Peyer's patch (tissue), 4 donors: ENCODE measurements around the gene PHF5A. TPM values are rescaled to one million over a fixed set of nuclear protein-coding genes. Genes with fewer than 3 reads are reported as not detected.

Source experiments
- DNase-seq, 3 donors: peaks; one replicate each; pipeline ENCODE4 v3.0.0-alpha.2; 2017 to 2019
- H3K27ac ChIP-seq, 4 donors: fragments of 200-600 bp; sonication (generic); one replicate each; pipeline ENCODE4 v1.5.1; 2016 to 2019
- H3K27me3 ChIP-seq, 2 donors: fragments of 200-600 bp; sonication (generic); one replicate each; pipeline ENCODE4 v1.5.1; 2019
- H3K36me3 ChIP-seq, 3 donors: fragments of 200-600 bp; sonication (generic); one replicate each; pipeline ENCODE4 v1.5.1; 2016 to 2019
- H3K4me1 ChIP-seq, 4 donors: fragments of 200-600 bp; sonication (generic); one replicate each; pipeline ENCODE4 v1.5.1; 2016 to 2019
- H3K4me3 ChIP-seq, 4 donors: fragments of 200-600 bp; sonication (generic); 1 replicate in 3 of 4; 2 replicates in 1 of 4; pipeline ENCODE4 v1.5.1; 2016 to 2019; ENCODE audit warnings: mild to moderate bottlenecking in 1 of 4
- H3K9me3 ChIP-seq, 4 donors: fragments of 200-600 bp; sonication (generic); one replicate each; pipeline ENCODE4 v1.5.1; 2016 to 2019; ENCODE audit warnings: mild to moderate bottlenecking in 1 of 4
- POLR2A ChIP-seq, 2 donors: fragments of 450-650 bp; IDR thresholded peaks; one replicate each; pipeline ENCODE4 v1.5.1; 2017; ENCODE audit warnings: antibody characterized with exemption in 2 of 2, mild to moderate bottlenecking in 2 of 2, moderate library complexity in 2 of 2
- total RNA-seq, 4 donors: library from RNA; depleted of rRNA; stranded (reverse); fragments of >200 nt; gene quantifications; one replicate each; pipeline ENCODE4 v1.1.0, GENCODE V29; 2016
- TF ChIP-seq, protein P1 (sequence below), 6 experiments: fragments of 450-650 bp in 4 of 6; fragments of 200-600 bp in 2 of 6; sonication (generic) in 1 of 6; IDR thresholded peaks; one replicate each; pipeline ENCODE4 v1.5.1; 2017 to 2019; ENCODE audit warnings: antibody characterized with exemption in 6 of 6, mild to moderate bottlenecking in 3 of 6, moderate library complexity in 1 of 6

The PHF5A gene
- total RNA-seq, 4 donors from 2014 or later, result 20.6 to 31.3 (median 23.0) TPM

DNA sequence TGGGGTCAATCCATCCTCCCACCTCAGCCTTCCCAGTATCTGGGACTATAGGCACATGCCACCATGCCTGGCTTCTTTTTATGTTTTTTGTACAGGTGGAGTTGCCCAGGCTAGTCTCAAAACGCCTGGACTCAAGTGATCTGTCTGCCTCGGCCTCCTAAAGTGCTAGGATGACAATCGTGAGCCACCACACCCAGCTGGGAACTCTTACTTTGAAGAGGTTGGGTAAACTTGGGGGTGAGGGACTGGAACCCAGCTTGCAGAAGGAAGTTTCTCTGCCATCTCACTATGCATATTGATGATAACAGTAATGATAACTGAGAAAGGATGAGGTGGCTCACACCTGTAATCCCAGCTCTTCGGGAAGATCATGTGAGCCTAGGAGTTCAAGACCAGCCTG, 36.3 kb upstream of the PHF5A start:
- Histone ChIP-seq H3K4me1 (no peaks in the 10 kb centered on the region), H3K4me3 (no peak overlapping the region), H3K27me3 (no peaks in the 10 kb centered on the region), H3K9me3 (no peaks in the 10 kb centered on the region), H3K27ac (no peak overlapping the region), H3K36me3 (peaks cover 0 to 87% (median 0%) of the 10 kb centered on the region in 3 donors)
- TF ChIP-seq, protein P1, sequence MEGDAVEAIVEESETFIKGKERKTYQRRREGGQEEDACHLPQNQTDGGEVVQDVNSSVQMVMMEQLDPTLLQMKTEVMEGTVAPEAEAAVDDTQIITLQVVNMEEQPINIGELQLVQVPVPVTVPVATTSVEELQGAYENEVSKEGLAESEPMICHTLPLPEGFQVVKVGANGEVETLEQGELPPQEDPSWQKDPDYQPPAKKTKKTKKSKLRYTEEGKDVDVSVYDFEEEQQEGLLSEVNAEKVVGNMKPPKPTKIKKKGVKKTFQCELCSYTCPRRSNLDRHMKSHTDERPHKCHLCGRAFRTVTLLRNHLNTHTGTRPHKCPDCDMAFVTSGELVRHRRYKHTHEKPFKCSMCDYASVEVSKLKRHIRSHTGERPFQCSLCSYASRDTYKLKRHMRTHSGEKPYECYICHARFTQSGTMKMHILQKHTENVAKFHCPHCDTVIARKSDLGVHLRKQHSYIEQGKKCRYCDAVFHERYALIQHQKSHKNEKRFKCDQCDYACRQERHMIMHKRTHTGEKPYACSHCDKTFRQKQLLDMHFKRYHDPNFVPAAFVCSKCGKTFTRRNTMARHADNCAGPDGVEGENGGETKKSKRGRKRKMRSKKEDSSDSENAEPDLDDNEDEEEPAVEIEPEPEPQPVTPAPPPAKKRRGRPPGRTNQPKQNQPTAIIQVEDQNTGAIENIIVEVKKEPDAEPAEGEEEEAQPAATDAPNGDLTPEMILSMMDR (IDR thresholded peaks at IDR 0.05), result no peak
- TF ChIP-seq POLR2A (IDR thresholded peaks at IDR 0.05), result no peak
- no peak for DNase-seq

DNA sequence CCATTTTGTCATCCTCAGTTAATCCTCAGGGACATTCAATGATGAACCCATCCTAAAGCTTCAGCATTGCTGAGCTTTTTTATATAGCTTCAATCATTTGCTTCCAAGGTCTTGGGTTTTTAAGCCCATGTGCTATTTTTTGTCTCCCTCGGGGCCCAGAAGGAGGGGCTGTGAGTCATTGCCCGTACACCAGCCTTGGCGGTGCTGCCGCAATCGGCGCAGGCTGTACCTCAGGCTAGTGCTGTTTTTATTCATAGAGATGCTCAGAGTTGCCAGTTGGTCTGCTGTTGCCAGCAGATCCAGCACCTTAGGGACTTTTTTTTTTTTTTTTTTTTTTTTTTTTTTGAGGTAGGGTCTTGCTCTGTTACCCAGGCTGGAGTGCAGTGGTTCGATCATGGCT, 35.9 kb upstream of the PHF5A start:
- no peak for DNase-seq
- TF ChIP-seq, protein P1 (IDR thresholded peaks at IDR 0.05), result no peak
- no peak for TF ChIP-seq POLR2A (IDR thresholded peaks at IDR 0.05)
- peaks cover 0 to 83% (median 0%) of the 10 kb centered on the region in 3 donors for H3K36me3 ChIP-seq

DNA sequence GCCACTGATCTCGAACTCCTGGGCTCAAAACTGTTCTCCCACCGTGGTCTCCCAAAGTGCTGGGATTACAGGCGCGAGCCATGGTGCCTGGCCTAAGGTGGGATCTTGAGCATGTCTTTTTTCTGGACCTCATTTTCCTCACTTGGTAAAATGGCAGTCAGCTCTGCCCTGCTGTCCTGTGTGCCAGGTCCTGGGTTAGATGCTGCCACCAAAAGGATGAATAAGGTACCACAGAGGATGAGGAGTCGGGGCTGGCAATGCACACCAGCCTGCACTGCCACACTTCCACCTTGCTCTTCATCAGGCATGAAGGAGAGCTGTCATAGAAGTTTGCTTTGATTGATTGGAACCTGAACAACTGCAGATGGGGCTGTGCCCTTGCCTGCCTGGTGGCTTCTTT, 32.7 kb upstream of the PHF5A start:
- peak overlapping the region in 1 of 4 donors; percentile 65 for H3K27ac ChIP-seq
- H3K4me3 ChIP-seq, result no peak overlapping the region
- peaks cover 0 to 57% (median 0%) of the 10 kb centered on the region in 3 donors for H3K36me3 ChIP-seq
- H3K9me3 ChIP-seq, result no peaks in the 10 kb centered on the region
- no peak for TF ChIP-seq POLR2A (IDR thresholded peaks at IDR 0.05)
- TF ChIP-seq, protein P1 (IDR thresholded peaks at IDR 0.05), result peak in 4 of 6 experiments; percentile 21 to 54 (median 44)
- peaks cover 0 to 23% (median 0%) of the 10 kb centered on the region in 4 donors for H3K4me1 ChIP-seq
- H3K27me3 ChIP-seq, result no peaks in the 10 kb centered on the region
- DNase-seq, result no peak

More for the DNA sequence above, 35.9 kb upstream of the PHF5A start:
- no peak overlapping the region for H3K27ac ChIP-seq
- no peaks in the 10 kb centered on the region for H3K4me1 ChIP-seq
- H3K4me3 ChIP-seq, result no peak overlapping the region
- H3K9me3 ChIP-seq, result no peaks in the 10 kb centered on the region
- no peaks in the 10 kb centered on the region for H3K27me3 ChIP-seq

DNA sequence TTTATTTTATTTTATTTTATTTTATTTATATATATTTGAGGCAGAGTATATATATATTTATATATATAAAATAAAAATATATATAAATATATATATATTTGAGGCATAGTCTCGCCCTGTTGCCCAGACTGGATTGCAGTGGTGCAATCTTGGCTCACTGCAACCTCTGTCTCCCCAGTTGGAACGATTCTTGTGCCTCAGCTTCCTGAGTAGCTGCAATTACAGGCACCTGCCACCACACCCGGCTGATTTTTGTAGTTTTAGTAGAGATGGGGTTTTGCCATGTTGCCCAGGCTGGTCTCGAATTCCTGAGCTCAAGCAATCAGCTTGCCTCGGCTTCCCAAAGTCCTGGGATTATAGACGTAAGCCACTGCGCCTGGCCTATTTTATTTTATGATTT, 31.8 kb upstream of the PHF5A start:
- TF ChIP-seq, protein P1 (IDR thresholded peaks at IDR 0.05), result peak in 2 of 6 experiments; percentile 7 to 10
- TF ChIP-seq POLR2A (IDR thresholded peaks at IDR 0.05), result no peak

DNA sequence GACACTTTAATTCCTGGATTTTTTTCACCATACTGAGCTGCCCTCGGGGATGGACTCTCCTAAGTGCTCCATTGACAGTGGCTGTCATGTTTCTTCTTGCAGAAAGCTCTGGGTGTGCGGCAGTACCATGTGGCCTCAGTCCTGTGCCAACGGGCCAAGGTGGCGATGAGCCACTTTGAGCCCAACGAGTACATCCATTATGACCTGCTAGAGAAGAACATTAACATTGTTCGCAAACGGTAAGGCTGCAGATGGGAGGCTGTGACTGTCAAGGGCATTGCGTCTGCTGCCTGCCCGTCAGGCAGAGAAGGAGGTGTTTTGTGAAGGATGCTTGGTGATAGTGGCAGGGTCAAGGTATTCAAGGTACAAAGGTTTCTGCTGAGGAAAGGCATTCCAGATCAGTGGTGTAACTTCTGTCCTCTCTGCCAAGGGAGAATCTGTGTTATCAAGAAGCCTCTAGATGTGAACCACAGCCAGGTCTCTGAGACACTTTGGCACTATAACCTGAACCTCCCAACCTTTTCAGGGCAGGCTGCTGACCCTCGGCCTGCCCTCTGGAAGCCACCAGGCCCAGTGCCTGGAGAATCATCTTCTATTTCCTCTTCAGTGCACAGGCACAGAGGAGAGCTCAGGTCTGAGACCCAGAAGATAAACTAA, 31.3 kb upstream of the PHF5A start:
- Histone ChIP-seq H3K9me3 (no peaks in the 10 kb centered on the region), H3K27ac (peak overlapping the region in 2 of 4 donors; percentile 67 to 70), H3K36me3 (peaks cover 0 to 55% (median 0%) of the 10 kb centered on the region in 3 donors), H3K27me3 (no peaks in the 10 kb centered on the region), H3K4me1 (peaks cover 0 to 23% (median 0%) of the 10 kb centered on the region in 4 donors), H3K4me3 (no peak overlapping the region)
- peak in 2 of 3 donors; percentile 65 to 70 for DNase-seq
- TF ChIP-seq, protein P1 (IDR thresholded peaks at IDR 0.05), result peak in 1 of 6 experiments; percentile 3
- TF ChIP-seq POLR2A (IDR thresholded peaks at IDR 0.05), result peak in 1 of 2 donors; percentile 37

More for the DNA sequence above, 31.8 kb upstream of the PHF5A start:
- no peak overlapping the region for H3K4me3 ChIP-seq
- H3K27me3 ChIP-seq, result no peaks in the 10 kb centered on the region
- H3K36me3 ChIP-seq, result peaks cover 0 to 55% (median 0%) of the 10 kb centered on the region in 3 donors
- peaks cover 0 to 23% (median 0%) of the 10 kb centered on the region in 4 donors for H3K4me1 ChIP-seq
- H3K9me3 ChIP-seq, result no peaks in the 10 kb centered on the region
- DNase-seq, result no peak
- H3K27ac ChIP-seq, result peak overlapping the region in 2 of 4 donors; percentile 54 to 65
